Esophagus squamous epithelium (tissue), 4 donors: ENCODE measurements around the gene ST6GALNAC3.

Source experiments
- CTCF ChIP-seq, 6 experiments: fragments of 450-650 bp in 4 of 6; fragments of 200-600 bp in 2 of 6; sonication (generic) in 2 of 6; IDR thresholded peaks; one replicate each; pipeline ENCODE4 v1.5.1; 2016 to 2019; ENCODE audit warnings: antibody characterized with exemption in 6 of 6, mild to moderate bottlenecking in 4 of 6, moderate library complexity in 4 of 6
- POLR2A ChIP-seq, 4 donors: fragments of 450-650 bp; IDR thresholded peaks; one replicate each; pipeline ENCODE4 v1.6.1; 2017; ENCODE audit warnings: antibody characterized with exemption in 4 of 4, mild to moderate bottlenecking in 4 of 4, moderate library complexity in 3 of 4

- no peak for TF ChIP-seq CTCF (IDR thresholded peaks at IDR 0.05)
- TF ChIP-seq POLR2A (IDR thresholded peaks at IDR 0.05): no peak
Observed at GRCh38 chr1:76238094-76238628, 163.6 kb downstream of the ST6GALNAC3 start.
